ENCODE measurements around the gene SLC35G1. TPM values are rescaled to one million over a fixed set of nuclear protein-coding genes. Genes with fewer than 3 reads are reported as not detected.

The SLC35G1 gene
- total RNA-seq, 4 donors from 2014 or later, result 2.5 to 7.5 (median 4.3) TPM

DNA sequence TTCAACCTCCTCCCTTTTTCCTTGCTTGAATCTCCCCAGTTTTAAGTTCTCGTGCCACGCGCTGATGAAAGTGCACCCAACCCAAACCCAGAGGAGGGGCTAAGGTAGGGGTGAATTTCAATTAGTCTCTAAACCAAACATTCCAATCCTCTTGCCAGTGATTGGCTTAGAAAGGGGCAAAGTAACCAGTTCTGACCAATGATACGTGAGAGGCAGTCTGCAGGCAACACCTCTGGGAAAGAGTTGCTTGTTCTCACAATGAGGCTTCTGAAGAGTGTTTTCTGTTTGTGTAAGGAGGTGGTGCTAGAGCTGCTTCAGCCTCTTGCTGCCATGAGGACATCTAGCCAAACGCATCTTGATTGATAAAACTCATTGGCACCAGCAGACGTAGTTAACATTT, 21.8 kb downstream of the SLC35G1 start:
- TF ChIP-seq, protein P1, sequence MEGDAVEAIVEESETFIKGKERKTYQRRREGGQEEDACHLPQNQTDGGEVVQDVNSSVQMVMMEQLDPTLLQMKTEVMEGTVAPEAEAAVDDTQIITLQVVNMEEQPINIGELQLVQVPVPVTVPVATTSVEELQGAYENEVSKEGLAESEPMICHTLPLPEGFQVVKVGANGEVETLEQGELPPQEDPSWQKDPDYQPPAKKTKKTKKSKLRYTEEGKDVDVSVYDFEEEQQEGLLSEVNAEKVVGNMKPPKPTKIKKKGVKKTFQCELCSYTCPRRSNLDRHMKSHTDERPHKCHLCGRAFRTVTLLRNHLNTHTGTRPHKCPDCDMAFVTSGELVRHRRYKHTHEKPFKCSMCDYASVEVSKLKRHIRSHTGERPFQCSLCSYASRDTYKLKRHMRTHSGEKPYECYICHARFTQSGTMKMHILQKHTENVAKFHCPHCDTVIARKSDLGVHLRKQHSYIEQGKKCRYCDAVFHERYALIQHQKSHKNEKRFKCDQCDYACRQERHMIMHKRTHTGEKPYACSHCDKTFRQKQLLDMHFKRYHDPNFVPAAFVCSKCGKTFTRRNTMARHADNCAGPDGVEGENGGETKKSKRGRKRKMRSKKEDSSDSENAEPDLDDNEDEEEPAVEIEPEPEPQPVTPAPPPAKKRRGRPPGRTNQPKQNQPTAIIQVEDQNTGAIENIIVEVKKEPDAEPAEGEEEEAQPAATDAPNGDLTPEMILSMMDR (IDR thresholded peaks at IDR 0.05), result no peak
- no peak for TF ChIP-seq EP300 (IDR thresholded peaks at IDR 0.05)
- no peak for TF ChIP-seq POLR2A (IDR thresholded peaks at IDR 0.05)
- Histone ChIP-seq H3K9me3 (no peaks in the 10 kb centered on the region), H3K4me1 (peaks cover 0 to 15% (median 0%) of the 10 kb centered on the region in 4 donors), H3K27ac (no peak overlapping the region), H3K27me3 (no peaks in the 10 kb centered on the region), H3K36me3 (no peaks in the 10 kb centered on the region), H3K4me3 (no peak overlapping the region)
- DNase-seq (ENCODE audit: low spot score in 2 of 2), result no peak
- 69 to 75% methylated on average over 6 of the region's 6 CpGs for WGBS, 2 donors

DNA sequence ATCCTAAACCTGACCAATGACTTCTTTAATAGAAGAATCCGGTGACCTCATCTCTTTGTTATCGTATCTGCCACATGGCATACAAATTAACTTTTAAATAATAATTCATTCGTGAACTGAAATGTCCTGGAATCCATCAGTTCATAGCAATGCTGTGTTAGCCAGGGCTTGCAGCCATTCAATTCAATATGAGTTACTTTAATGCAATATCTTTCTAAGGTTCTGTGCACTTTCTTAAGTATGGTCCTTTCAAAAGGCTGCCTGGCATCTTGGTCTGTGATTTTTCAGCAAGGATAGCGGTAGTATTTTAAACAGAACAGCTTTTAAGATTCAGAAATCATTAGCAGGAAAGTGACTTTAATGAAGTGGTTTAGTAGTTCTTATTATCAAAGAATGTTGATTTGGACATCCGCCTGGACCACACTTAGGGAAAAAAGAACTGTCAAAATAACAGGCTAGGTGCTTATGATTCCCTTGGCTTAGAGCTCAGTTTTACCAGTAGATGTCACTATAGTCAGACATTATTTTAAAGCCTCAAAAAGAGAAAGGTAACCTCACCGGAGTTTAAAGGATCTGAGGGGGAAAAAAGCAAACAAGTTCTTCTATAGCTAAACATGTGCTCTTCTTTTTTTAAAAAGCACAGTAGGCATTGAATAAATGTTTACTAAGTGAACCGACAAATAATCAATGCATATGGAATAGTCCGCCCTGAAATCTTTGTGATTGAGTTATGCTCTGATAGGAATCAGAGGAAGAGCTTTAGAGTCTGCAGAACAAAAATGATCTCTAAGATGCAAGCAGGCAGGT, 22.7 kb downstream of the SLC35G1 start:
- H3K9me3 ChIP-seq, result no peaks in the 10 kb centered on the region
- DNase-seq (ENCODE audit: low spot score in 2 of 2), result no peak
- H3K27ac ChIP-seq, result no peak overlapping the region
- 45 to 51% methylated on average over 8 of the region's 8 CpGs for WGBS, 2 donors
- TF ChIP-seq, protein P1 (IDR thresholded peaks at IDR 0.05), result peak in 4 of 5 experiments; percentile 32 to 64 (median 46)
- no peak for TF ChIP-seq POLR2A (IDR thresholded peaks at IDR 0.05)
- no peak for TF ChIP-seq EP300 (IDR thresholded peaks at IDR 0.05)
- no peaks in the 10 kb centered on the region for H3K36me3 ChIP-seq
- H3K27me3 ChIP-seq, result no peaks in the 10 kb centered on the region
- no peak overlapping the region for H3K4me3 ChIP-seq
- H3K4me1 ChIP-seq, result peaks cover 0 to 15% (median 0%) of the 10 kb centered on the region in 4 donors

DNA sequence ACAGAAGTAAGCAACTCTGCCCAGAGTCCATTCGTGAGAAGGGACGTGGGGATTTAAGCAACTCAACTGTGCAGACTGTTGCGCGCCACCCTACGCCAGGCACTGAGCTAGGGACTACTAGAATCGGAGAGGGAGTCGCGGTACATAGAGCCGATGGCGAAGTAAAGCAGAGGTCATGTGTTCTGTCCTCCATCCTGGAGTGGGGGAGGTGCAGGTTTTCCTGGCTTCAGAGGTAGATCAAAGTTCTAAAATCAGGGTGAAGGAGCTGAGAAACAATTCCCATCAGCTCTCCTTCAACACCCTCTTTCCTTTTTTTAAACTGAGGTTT, 23.2 kb downstream of the SLC35G1 start:
- H3K4me3 ChIP-seq, result no peak overlapping the region
- DNase-seq (ENCODE audit: low spot score in 2 of 2), result no peak
- no peaks in the 10 kb centered on the region for H3K27me3 ChIP-seq
- WGBS, 2 donors, result 80 to 88% methylated on average over 10 of the region's 10 CpGs
- peaks cover 0 to 15% (median 0%) of the 10 kb centered on the region in 4 donors for H3K4me1 ChIP-seq
- no peak overlapping the region for H3K27ac ChIP-seq
- no peaks in the 10 kb centered on the region for H3K9me3 ChIP-seq
- H3K36me3 ChIP-seq, result no peaks in the 10 kb centered on the region
- TF ChIP-seq EP300 (IDR thresholded peaks at IDR 0.05) (no peak), POLR2A (IDR thresholded peaks at IDR 0.05) (no peak)
- TF ChIP-seq, protein P1 (IDR thresholded peaks at IDR 0.05), result no peak

DNA sequence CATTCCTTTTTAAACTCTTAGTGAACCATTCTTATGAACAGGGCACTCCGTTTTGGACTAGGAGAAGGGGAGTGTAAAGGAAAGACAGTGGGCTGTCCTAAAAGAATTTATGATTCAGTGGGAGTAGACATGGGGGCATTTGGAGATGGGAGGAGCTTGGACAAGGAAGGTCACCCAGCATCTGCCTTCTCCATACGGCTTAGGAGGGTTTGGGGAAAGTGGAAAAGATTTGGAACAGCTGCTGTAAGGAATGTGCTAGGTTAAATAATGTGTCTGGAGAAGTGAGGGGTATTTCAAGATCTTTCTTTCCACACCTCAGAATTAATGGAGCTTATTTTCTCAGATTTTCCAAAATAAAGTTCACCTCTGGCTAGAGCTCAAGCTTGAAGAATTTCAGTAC, 24.0 kb downstream of the SLC35G1 start:
- peaks cover 0 to 15% (median 0%) of the 10 kb centered on the region in 4 donors for H3K4me1 ChIP-seq
- no peak overlapping the region for H3K27ac ChIP-seq

DNA sequence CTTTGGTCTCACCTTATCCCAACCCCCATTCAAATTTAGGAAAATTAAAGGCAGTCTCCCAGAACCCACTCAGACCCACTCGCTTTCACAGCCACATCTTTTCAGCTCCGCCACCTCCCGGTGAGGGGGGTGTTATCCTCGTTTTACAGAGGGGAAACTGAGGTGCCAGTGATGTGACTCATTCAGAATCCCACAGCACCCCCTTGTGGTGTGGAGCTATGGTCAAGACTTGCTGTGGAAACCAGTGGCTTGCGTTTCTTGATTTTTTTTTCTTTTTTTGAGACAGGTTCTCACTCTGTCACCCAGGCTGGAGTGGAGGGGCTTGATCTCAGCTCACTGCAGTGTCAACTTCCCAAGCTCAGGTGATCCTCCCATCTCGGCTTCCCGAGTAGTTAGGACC, 27.6 kb downstream of the SLC35G1 start:
- no peaks in the 10 kb centered on the region for H3K36me3 ChIP-seq
- WGBS, 2 donors, result 84 to 86% methylated on average over 7 of the region's 7 CpGs
- no peak overlapping the region for H3K27ac ChIP-seq
- peak in 1 of 2 donors; percentile 16 for DNase-seq (ENCODE audit: low spot score in 2 of 2)
- peaks cover 0 to 15% (median 0%) of the 10 kb centered on the region in 4 donors for H3K4me1 ChIP-seq
- H3K4me3 ChIP-seq, result no peak overlapping the region
- TF ChIP-seq, protein P1 (IDR thresholded peaks at IDR 0.05), result peak in 2 of 5 experiments; percentile 18 to 36
- TF ChIP-seq EP300 (IDR thresholded peaks at IDR 0.05), result no peak
- H3K27me3 ChIP-seq, result no peaks in the 10 kb centered on the region
- H3K9me3 ChIP-seq, result no peaks in the 10 kb centered on the region

More for the DNA sequence above, 24.0 kb downstream of the SLC35G1 start:
- Histone ChIP-seq H3K4me3 (no peak overlapping the region), H3K9me3 (no peaks in the 10 kb centered on the region), H3K27me3 (no peaks in the 10 kb centered on the region), H3K36me3 (no peaks in the 10 kb centered on the region)
- 27 to 34% methylated on average over 2 of the region's 2 CpGs for WGBS, 2 donors
- TF ChIP-seq EP300 (IDR thresholded peaks at IDR 0.05), result no peak
- TF ChIP-seq POLR2A (IDR thresholded peaks at IDR 0.05), result no peak
- TF ChIP-seq, protein P1 (IDR thresholded peaks at IDR 0.05), result no peak
- no peak for DNase-seq (ENCODE audit: low spot score in 2 of 2)
